GM18858 (cell line): ENCODE results near the gene ST6GALNAC6.
"Not testable (repeated sequence)": the region's sequence is repeated elsewhere in the genome, so short reads cannot be mapped to it uniquely, and the experiment has no call there.

Experiments used
- ATAC-seq: cut with Tn5 transposase; IDR thresholded peaks from one replicate; pipeline ENCODE4 v1.9.1; 2021; ENCODE audit not compliant: unreplicated experiment

Gene ST6GALNAC6

DNA sequence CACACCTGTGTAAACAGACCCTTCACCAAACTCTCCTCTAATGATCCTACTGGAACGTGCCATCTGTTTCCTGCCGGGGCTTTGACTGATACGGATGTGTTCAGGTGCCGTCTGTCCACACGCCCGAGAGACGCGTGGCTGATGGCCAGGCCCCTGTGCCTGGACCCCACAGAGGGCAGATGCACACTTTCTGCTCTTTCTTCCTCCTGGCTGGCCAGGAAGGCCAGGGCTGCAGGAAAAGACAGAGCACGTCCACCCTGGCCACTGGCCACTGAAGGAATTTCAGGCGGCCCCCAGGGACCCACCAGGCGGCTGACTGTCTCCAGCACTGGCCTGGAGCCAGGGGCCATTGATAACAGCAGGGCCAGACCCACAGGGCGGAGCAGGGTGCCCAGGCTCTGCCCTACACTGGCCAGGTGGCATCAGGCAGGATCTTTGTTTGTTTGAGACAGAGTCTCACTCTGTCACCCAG, 41.3 kb downstream of the ST6GALNAC6 start:
- ATAC-seq = no peak

DNA sequence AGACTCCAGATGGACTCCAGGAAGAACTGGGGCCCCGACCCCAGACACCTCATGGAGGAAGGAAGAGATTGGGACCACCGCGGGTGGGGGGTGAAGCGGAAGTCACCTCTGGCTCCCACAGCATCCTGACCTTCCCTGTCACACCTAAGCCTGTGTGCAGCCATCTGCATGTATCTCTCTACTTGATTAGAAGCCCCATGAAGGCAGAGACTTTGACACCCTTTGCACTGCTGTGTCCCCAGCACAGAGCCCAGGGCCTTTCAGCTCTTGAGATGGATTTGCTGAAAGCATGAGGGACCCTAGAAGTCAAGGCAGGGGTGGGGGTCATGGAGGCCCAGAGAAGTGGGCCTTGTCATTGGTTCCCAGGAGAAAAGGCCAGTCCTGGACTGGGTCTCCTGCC, 42.1 kb downstream of the ST6GALNAC6 start:
- ATAC-seq = no peak

DNA sequence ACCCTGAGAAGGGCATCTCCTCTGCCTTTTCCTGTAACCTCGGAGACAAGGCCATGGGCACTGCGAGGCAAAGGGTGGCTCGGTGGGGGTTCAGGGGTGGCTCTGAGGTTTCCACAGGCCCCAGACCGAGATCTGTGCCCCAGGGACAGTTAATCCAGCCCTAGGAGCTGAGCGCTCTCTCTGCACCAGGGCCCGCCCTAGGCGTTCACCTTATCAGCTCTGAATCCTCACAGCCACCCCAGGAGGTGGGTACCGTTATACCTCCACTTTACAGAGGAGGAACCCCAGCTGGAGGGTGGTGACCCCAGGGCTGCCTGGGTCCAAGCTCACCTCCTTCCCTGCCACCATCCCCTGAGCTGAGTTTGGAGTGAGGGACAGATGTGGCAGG, 42.7 kb downstream of the ST6GALNAC6 start:
- no peak for ATAC-seq

DNA sequence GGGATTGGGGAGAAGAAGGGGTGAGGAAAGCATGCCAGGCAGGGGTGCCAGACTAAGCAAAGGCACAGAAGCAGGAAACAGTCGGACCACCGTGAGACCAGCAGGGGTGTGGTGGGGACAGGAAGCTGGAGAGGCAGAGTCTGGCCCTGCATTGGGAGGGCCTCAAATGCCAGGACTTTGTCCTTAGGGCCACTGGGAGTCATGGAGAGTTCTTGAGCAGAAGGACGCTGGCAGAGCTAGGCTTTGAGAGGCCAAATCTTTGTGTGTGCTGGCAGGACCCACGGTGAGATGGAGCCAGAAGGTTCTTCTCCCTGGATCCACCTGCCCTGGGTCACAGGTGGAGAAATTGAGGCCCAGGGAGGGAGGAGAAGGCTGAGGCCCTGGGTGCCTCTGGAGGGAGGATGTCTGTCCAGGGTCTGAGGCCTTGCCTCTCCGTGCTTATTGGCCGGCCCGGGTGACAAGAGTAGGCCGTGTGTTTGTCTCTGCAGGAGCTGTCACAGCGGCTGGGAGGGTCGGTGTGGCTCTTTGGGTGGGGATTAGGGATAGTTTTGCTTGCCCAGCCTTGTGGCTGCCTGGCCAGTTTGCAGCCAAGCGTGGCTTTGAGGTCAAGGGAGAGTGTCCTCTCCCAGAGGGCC, 43.2 kb downstream of the ST6GALNAC6 start:
- no peak for ATAC-seq

DNA sequence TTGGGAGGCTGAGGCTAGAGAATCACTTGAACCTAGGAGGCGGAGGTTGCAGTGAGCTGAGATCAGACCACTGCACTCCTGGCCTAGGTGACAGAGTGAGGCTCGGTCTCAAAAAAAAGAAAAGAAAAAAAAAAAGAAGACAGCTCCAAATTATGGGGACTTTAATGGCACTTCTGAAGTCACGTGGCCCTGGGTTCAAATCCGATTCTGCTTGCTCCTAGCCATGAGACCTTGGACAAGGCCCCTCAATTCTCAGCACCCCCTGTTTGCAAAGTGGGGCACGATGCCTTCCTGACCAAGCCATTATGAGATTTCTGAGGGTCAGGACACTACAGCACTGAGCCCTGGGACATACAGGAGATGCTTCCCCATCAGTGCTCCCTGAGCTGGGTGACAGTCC, 43.9 kb downstream of the ST6GALNAC6 start:
- no peak for ATAC-seq

DNA sequence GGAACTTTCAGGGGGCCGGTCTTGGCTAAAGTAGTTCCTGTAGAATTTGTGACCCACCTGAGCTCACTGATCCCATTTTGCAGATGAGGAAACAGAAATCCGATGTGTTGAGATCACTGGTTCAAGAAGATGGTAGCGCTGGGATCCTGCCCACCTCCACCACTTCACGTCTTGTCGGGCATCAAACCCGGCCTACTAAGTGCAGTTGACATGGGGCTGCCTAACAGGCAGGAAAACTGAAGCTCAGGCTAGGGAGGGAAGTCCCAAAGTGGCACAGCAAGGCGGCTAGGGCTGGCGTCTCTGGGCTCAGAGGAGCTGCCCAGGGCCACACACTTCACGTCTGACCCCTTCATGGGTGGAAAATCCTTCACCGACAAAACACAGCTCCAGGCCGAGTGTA, 44.4 kb downstream of the ST6GALNAC6 start:
- ATAC-seq = no peak

DNA sequence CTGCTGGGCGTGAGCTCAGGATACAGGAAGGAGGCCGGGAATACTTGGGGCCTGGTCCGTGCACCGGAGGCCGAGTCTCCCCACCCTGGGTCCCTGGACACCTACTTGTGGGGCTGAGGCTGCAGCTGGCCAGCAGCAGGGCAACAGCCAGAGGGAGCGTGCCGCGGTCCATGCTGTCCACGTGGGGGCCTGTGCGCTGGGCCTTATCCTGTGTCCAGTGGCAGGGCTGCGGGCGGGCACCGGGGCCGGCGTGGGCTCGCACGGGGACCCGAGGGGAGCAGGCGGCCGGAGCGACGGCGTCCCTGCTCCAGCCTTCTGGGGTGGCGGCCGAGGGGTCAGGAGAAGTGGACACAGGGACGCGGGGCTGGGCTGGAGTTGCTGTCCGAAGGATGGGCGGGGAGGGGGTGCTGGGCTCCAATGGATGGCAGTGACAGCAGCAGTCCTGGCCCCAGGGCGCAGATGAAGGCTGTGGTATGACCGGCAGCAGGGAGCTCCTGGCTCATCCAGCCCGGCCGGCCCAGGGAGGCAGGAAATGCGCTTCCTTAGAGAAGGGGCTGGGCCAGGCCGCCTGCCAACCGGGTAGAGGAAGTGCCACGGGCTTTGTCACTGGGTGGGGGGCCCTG, 45.1 kb downstream of the ST6GALNAC6 start, which contains the start of gene ENG:
Gene ENG (minus strand): TSS at position 475 of the 623 bp plus-strand sequence. CDS start 303 bp downstream, at position 172.
- no peak for ATAC-seq

DNA sequence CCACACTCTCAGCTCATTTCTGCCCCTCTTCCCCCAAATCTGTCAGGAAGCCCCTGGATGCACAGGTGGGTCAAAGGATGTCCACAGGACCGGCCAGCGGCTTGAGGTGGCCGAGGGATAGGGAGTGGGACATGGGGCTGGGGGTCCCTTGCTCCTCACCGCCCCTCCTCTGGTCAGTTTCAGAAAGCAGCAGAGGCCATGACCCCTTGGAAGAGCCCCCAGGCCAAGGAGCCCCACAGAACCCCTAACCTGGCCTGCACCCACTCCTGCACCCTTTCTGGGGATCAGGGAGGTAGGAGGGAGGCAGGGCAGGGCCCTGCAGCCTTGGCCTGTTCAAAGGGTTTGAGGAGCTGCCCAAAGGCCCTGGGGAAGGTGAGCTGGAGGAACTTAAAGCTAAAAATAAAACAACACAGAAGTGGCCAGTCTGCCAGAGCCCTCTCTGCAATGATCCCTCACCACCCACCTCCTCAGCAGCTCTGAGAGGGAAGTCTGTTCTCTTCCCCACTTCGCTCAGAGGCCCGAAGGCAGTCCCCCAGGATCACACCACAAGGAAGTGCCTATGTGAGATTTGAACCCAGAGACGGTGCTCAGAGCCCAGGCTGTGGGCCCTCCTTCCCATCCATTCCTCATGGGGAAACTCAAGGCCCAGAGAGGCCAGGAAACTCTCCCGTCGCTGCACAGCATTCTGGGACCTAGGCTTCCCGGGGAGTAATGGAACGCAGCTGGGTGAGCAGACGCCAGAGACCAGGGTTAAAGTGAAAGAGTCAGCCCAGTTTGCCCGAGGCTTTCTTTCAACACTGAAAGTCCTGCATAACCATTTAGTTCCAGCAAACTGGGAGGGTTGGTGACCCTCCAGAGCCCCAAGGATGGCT, 45.9 kb downstream of the ST6GALNAC6 start:
- ATAC-seq = no peak

DNA sequence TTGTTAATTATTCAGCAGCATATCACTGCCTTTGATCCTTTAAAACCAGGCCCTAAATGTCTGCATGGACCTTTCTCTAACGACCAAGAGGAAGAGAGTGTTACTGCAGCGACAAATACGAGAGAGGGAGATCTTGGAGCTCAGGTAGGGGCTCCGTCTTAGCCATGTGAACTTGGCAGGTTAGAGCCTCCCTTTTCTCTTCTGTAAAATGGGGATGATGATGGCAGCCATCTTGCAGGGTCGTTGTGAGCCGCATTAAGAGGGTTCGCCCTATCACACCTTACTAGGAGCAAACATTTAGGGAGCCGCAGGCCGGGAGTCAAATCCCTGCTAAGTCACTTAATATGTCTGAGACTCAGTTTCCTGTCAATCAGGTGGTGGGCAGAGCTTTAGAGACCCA, 46.6 kb downstream of the ST6GALNAC6 start:
- no peak for ATAC-seq

DNA sequence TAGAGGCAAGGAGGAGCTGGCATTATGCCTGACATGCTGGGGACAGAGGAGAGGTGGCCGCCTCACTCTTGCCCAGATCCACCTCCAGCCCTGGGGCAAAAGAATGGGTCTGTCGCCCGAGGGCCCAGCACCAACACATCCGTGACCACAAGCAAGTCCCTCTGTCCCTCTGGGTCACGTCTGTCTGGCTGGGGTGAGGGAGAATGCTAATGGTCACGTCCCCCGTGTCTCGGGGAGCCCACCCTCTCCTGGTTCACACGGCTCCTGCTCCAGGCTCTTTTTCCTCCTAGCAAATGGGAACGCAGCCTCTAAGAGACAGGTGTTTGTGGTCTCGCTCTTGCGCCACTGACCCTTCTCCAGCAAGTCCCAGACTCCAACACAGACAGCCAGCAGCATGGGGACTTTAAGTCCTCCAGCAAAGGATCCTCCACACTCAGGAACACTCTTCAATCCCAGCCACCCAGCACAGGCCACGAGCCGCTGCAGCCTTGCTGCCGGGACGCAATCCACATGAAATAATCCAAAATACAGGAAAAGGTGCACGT, 49.0 kb downstream of the ST6GALNAC6 start:
- no peak for ATAC-seq

DNA sequence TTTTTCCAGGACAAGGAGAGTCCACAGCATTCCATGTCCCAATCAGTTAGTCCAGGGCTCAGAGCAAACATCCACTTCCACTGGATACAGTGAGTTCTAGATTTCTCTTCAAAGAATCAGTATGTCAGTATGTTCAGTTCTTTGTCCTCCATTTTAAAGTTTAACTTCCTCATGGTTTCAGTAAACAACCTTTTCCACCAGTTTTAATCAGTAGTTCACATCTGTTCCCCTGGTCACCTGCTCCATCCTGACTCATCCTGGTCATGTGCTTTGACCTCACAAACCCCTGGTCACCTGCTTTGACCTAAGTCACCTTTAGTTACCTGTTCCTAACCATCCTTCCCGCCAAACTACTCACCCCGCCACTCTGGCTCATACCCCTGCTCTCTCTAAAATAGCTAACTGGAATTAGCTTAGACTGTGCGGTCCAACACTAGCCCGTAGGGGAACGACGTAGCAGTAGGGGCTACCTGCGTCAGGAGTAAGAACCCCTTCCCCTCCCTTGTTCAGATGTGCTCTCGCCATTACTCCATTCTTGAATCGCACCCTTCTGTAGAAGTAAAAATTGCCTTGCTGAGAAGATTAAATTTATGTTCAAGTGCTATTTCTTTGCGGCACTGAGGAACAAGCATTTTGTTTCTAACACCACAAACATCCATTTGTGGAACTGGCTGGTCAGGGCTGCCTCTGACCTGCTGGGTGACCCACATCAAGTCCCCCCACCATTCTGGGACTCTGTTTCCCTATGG, 50.5 kb downstream of the ST6GALNAC6 start:
- ATAC-seq = no peak

DNA sequence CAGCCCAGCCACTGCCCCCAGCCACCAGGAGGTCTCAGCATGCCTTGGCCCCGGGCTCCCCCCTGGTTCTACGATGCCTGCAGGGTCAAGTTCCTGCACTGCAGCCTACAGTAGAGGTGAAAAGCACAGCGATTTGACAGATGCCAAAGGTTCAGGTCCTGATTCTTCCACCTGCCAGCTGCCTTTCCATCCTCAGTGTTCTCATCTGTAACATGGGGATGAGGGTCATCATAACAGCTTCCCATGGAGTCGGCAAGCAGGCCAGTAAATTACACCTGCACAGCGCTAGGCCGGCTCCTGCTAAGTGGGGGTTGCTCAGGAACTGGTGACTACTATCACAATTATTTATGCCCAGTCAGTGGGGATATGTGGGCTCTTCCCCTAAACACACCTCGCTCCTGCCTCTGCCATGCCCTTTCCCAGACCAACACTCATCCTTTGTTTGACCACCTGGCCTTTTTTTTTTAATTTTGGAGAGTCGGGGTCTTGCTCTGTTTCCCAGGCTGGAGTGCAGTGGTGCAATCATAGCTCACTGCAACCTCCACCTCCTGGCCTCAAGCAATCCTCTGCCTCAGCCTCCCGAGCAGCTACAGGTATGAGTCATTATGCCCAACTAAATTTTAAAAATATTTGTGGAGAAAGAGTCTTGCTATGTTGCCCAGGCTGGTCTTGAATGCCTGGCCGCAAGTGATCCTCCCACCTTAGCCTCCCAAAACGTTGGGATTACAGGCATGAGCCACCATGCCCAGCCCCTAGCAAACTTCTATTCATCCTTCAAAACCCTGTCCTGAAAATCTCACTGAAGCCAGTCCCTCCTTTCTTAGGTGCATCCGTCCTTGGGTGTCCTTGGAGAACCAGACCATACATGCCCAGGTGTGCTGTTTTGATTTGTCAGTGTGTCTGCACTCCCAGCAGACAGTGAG, 51.3 kb downstream of the ST6GALNAC6 start:
- no peak for ATAC-seq

DNA sequence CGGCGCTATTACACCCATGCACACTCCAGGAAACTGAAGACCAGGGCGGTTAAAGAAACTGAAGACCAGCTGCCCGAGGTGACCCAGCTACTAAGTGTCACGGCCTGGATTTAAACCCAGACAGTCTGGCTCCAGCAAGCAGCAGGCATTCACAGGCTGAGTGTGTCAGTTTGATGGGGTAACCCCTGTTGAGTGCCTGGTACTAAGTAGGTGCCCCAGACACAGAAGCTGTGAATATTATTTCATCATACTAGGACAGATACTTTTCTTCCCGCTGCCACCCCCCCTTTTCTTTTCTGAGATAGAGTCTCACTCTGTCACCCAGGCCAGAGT, 52.3 kb downstream of the ST6GALNAC6 start:
- ATAC-seq = no peak

DNA sequence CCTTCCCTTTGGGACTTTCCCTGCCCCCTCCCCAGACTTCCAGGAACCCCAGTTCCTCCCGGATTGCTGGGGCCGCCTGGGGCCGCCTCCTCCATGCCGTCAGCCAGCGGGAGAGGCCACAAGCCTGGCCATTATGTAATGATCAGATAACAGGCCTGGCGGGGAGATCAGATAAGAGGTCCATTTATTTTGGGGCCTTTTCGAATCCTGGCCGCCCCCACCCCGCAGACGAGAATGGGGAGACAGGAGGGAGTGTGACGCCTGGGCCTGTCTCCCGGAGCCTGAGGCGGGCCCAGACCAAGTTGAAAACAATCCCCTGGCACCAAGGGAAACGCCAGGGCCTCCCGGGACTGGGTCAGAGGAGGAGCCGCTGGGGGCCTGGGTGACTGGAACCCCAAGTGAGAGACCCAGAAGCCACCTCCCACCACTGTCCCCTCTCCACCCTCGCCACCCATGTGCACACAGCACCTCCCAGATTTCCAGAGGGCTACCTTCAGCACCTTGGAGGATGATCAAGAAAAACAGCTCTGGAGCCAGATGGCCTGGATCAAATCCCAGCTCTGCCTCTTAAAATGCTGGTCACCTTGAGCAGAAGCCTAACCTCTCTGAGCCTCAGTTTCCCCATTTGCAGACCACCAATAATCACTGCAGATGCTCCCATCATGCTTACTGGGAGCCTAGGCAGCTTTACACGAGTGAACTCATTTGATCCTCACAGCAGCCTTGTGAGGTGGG, 52.8 kb downstream of the ST6GALNAC6 start:
- no peak for ATAC-seq

DNA sequence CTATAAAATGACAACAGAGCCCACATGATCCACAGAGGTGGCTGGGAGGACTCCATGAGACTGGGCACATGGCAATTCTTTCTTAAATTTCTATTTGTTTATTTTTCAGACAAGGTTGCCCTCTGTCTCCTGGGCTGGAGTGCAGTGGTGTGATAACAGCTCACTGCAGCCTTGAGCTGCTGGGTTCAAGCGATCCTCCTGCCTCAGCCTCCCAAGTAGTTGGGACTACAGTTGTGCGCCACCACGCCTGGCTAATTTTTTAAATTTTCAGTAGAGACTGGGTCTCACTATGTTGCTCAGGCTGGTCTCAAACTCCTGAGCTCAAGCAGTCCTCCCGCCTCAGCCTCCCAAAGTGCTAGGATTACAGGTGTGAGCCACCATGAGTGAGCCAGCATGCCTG, 53.8 kb downstream of the ST6GALNAC6 start:
- ATAC-seq = not testable (repeated sequence)

DNA sequence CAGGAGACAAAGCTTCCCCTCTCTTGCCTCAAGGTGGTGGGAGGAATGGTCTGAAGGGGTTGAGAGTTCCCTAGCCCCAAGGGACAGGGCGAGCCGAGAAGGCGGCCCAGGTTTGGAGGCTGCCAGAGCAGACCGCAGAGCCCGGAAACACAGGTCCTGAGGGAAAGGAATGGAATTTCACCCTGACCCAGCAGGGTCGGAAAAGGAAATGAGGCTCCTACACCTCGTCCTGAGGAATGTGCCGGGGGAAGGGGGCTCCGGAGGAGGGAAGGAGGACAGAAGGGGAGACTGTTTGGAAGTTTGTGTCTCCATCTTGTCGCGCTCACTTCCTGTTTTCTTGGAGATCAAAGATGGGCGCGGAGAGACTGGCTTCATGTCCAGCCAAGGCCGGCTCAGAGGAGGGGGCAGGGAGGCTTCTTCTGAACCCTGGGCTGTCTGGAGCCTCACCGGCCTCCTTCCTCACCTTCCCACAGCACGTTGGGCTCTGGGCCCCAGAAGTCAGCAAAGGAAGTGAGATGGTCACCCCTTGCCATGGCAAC, 54.5 kb downstream of the ST6GALNAC6 start:
- ATAC-seq = no peak

DNA sequence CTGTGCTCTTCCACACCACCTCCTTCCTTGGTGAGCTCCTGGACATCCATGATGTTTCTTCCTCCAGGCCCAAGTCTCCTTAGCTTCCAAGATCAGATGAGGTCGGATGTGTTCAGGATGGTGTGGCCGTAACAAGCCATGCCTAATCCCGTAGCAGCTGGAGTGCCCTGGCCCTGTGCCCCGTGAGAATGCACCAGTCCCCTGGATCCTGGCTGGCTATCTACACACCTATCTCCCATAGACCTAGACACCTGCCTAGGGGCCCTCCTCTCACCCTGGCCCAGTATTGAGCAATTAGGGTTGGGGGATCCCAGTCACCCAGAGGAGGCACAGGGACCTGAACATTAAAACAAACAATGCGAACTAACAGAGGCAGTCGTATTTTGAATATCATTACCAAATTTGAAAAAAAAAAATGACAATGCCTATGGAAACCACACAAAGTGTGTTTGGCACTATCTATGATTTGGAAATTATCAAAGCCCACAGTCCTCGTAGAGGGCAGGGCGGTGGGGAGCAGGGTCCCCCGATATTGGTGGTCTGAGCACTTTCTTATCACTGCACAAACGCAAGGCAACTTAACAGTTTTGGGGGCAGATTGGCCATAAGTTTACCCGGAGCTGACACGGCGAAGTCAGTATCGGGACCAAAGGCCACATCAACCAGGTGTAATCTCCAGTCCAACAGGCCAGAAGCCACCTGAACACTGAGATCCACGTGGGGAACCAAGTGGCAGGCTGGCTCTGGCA, 58.1 kb downstream of the ST6GALNAC6 start:
- no peak for ATAC-seq

DNA sequence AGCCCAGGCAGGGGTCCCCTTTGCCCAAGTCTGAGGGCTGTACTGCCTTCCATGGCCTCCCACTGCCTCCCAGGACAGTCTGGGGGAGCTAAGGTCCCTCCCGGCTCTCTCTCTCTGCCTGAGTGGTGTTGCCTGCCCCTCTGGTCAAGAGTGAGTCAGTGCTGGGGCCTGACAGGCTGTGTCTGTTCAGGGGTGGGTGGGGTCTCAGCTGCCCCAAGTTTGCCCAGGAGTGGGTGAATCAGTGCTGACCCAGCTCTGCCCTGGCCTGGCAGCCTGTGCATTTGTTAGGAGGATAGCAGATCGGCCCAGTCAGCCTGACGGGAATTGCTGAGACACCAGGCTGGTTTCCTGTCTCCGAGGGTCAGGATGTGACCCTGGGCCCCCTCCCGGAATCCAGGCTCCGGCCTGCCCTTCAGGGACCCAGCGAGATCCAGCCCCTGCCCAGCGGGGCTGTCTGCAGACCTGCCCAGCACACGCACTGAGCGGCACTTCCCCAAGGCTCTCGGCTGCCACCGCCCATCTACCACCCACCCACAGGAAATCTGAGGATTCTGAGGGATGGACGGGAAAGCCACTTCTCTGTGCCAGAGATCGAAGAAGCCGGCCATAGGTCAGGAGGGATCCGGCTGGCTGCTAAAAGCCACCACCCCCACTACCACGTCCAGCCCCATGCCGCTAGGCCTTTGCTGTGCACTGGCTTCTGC, 60.9 kb downstream of the ST6GALNAC6 start:
- no peak for ATAC-seq
